ENCODE data around the gene SMIM10L2A.

SMIM10L2A gene

DNA sequence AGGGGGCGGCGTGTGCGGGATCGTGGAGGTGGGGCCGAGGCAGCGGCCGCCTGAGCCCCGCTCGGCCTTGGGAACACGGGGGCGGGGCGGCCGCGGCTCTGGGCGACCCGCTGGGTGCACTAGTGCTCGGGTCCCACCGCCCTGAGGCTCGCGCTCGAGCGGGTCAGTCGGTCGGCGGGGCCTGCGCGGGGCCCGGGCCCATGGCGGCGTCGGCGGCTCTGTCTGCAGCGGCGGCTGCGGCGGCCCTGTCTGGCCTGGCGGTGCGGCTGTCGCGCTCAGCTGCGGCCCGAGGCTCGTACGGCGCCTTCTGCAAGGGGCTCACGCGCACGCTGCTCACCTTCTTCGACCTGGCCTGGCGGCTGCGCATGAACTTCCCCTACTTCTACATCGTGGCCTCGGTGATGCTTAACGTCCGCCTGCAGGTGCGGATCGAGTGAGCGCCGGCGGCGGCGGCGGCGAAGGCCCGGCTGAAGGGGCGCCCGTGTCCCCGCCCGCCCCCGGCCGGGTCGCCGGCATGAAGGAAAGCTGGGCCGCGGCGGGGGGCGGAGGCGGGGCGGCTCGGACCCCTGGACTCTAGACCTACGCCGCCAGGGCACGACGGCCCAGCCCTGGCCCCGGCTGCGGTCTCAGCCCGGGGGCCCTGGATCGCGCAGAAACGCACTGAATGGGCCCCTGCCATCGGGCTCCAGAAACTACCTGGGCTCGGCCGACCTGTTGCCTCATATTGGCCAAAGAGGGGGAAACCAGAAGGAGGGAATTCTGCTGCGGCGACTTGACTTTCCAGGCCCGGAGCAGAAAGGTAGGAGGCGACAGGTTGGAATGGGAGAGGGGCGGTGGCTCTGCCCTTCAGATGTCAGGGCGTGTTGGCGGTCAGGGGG is at the start of gene SMIM10L2A:
Gene SMIM10L2A, plus strand, starts transcription at position 13 of the 878 bp plus-strand sequence. Its CDS starts 188 bp downstream, at position 201.
- H3K4me3 ChIP-seq (ENCODE audit: low read depth, low read length) = peak within 1 kb of the TSS; percentile 31
- TF ChIP-seq ZNF175 (tag by site-specific recombination; IDR thresholded peaks at IDR 0.05) = no peak
- TF ChIP-seq, protein P1, sequence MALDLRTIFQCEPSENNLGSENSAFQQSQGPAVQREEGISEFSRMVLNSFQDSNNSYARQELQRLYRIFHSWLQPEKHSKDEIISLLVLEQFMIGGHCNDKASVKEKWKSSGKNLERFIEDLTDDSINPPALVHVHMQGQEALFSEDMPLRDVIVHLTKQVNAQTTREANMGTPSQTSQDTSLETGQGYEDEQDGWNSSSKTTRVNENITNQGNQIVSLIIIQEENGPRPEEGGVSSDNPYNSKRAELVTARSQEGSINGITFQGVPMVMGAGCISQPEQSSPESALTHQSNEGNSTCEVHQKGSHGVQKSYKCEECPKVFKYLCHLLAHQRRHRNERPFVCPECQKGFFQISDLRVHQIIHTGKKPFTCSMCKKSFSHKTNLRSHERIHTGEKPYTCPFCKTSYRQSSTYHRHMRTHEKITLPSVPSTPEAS (tag by site-specific recombination; IDR thresholded peaks at IDR 0.05) = no peak
- TF ChIP-seq, protein P2, sequence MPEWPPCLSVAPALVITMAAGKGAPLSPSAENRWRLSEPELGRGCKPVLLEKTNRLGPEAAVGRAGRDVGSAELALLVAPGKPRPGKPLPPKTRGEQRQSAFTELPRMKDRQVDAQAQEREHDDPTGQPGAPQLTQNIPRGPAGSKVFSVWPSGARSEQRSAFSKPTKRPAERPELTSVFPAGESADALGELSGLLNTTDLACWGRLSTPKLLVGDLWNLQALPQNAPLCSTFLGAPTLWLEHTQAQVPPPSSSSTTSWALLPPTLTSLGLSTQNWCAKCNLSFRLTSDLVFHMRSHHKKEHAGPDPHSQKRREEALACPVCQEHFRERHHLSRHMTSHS (tag by site-specific recombination; IDR thresholded peaks at IDR 0.05) = no peak
- TF ChIP-seq, protein P3, sequence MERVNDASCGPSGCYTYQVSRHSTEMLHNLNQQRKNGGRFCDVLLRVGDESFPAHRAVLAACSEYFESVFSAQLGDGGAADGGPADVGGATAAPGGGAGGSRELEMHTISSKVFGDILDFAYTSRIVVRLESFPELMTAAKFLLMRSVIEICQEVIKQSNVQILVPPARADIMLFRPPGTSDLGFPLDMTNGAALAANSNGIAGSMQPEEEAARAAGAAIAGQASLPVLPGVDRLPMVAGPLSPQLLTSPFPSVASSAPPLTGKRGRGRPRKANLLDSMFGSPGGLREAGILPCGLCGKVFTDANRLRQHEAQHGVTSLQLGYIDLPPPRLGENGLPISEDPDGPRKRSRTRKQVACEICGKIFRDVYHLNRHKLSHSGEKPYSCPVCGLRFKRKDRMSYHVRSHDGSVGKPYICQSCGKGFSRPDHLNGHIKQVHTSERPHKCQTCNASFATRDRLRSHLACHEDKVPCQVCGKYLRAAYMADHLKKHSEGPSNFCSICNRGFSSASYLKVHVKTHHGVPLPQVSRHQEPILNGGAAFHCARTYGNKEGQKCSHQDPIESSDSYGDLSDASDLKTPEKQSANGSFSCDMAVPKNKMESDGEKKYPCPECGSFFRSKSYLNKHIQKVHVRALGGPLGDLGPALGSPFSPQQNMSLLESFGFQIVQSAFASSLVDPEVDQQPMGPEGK (tag by site-specific recombination; IDR thresholded peaks at IDR 0.05) = no peak
- TF ChIP-seq ZNF768 (tag by site-specific recombination; IDR thresholded peaks at IDR 0.05) = no peak
- TF ChIP-seq PRDM6 (tag by site-specific recombination; IDR thresholded peaks at IDR 0.05) = no peak
- no peak for TF ChIP-seq ZNF202 (tag by site-specific recombination; IDR thresholded peaks at IDR 0.05; ENCODE audit: borderline replicate concordance)
- no peak; the same call in 1 of the 2 replicates for TF ChIP-seq ZNF335 (tag by site-specific recombination; conservative IDR thresholded peaks at IDR 0.05)
- no peak for TF ChIP-seq ZNF423 (tag by site-specific recombination; IDR thresholded peaks at IDR 0.05)
- TF ChIP-seq SCRT1 (tag by site-specific recombination; IDR thresholded peaks at IDR 0.05; ENCODE audit: borderline replicate concordance) = peak; percentile 48; the same call in 1 of the 2 replicates
- TF ChIP-seq SALL2 (tag by site-specific recombination; IDR thresholded peaks at IDR 0.05; ENCODE audit: borderline replicate concordance) = no peak
- TF ChIP-seq, protein P4, sequence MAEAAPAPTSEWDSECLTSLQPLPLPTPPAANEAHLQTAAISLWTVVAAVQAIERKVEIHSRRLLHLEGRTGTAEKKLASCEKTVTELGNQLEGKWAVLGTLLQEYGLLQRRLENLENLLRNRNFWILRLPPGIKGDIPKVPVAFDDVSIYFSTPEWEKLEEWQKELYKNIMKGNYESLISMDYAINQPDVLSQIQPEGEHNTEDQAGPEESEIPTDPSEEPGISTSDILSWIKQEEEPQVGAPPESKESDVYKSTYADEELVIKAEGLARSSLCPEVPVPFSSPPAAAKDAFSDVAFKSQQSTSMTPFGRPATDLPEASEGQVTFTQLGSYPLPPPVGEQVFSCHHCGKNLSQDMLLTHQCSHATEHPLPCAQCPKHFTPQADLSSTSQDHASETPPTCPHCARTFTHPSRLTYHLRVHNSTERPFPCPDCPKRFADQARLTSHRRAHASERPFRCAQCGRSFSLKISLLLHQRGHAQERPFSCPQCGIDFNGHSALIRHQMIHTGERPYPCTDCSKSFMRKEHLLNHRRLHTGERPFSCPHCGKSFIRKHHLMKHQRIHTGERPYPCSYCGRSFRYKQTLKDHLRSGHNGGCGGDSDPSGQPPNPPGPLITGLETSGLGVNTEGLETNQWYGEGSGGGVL (tag by site-specific recombination; IDR thresholded peaks at IDR 0.05) = peak; percentile 51; the same call in 1 of the 2 replicates
- no peak for TF ChIP-seq ZSCAN30 (tag by site-specific recombination; IDR thresholded peaks at IDR 0.05)
- TF ChIP-seq ZBTB1 (tag by site-specific recombination; IDR thresholded peaks at IDR 0.05) = no peak
- no peak for TF ChIP-seq ZNF473 (tag by site-specific recombination; IDR thresholded peaks at IDR 0.05)
- no peak for TF ChIP-seq ZNF214 (tag by site-specific recombination; IDR thresholded peaks at IDR 0.05; ENCODE audit: borderline replicate concordance)
- no peak for TF ChIP-seq BCL11A (tag by site-specific recombination; IDR thresholded peaks at IDR 0.05; ENCODE audit: low read depth)
- TF ChIP-seq ZNF692 (tag by site-specific recombination; IDR thresholded peaks at IDR 0.05) = no peak
- no peak for TF ChIP-seq ZBTB17 (tag by site-specific recombination; IDR thresholded peaks at IDR 0.05)
- no peak for TF ChIP-seq ZNF571 (tag by site-specific recombination; IDR thresholded peaks at IDR 0.05)
- TF ChIP-seq SCRT2 (tag by site-specific recombination; IDR thresholded peaks at IDR 0.05) = peak; percentile 95
- TF ChIP-seq ZBTB26 (tag by site-specific recombination; optimal IDR thresholded peaks at IDR 0.05) = peak; percentile 38
- TF ChIP-seq OSR2 (tag by site-specific recombination; IDR thresholded peaks at IDR 0.05) = no peak
- TF ChIP-seq ZNF791 (tag by site-specific recombination; IDR thresholded peaks at IDR 0.05) = no peak
- TF ChIP-seq ZNF302 (tag by site-specific recombination; IDR thresholded peaks at IDR 0.05; ENCODE audit: low read depth) = no peak
- no peak for TF ChIP-seq ZFP3 (tag by site-specific recombination; IDR thresholded peaks at IDR 0.05; ENCODE audit: low read depth)
- no peak for TF ChIP-seq ZNF776 (tag by site-specific recombination; IDR thresholded peaks at IDR 0.05; ENCODE audit: borderline replicate concordance)
- peak within 1 kb of the TSS; percentile 49; the same call in 1 of the 2 replicates for H3K27ac ChIP-seq (ENCODE audit: extremely low read depth, low read depth, low read length)
- H3K36me3 ChIP-seq (ENCODE audit: control insufficient read depth in 2 of 2, insufficient read depth in 1 of 2, low read length in 2 of 2) = no peaks in the 10 kb centered on the region
- ChIA-PET POLR2A (no interaction called here), CTCF (no interaction called here)
- no peaks in the 10 kb centered on the region for H3K9me3 ChIP-seq (ENCODE audit: control insufficient read depth, insufficient read depth, low read depth, low read length)
- no peaks in the 10 kb centered on the region; the same call in 1 of the 2 replicates for H3K4me1 ChIP-seq (ENCODE audit: control insufficient read depth, insufficient read depth, low read length)

Measured in HEK293 (cell line).